Hindlimb muscle (tissue), 1 donor: ENCODE measurements around the gene CHST3. TPM values are rescaled to one million over a fixed set of nuclear protein-coding genes. Genes with fewer than 3 reads are reported as not detected.
"Not testable (repeated sequence)": the region's sequence is repeated elsewhere in the genome, so short reads cannot be mapped to it uniquely, and the experiment has no call there.

Experiments used
- DNase-seq: peaks from one replicate; pipeline ENCODE4 v3.0.0-alpha.2; 2013
- polyA plus RNA-seq: library from polyadenylated mRNA; unstranded; fragments of 120-200 nt; gene quantifications from one replicate; pipeline ENCODE4 v1.2.1, GENCODE V29; 2013; ENCODE audit not compliant: insufficient read length

CHST3 gene
- polyA plus RNA-seq, 1 donor: 16.2 TPM

- no peak for DNase-seq
Observed at GRCh38 chr10:72011976-72012512, 47.8 kb downstream of the CHST3 start.

GRCh38 chr10:72012796-72013195 is 48.6 kb downstream of the CHST3 start:
- DNase-seq: no peak

GRCh38 chr10:72013202-72013945 is 49.2 kb downstream of the CHST3 start:
- no peak for DNase-seq

- DNase-seq: no peak
Observed at GRCh38 chr10:72014197-72014596, 50.0 kb downstream of the CHST3 start.

- DNase-seq: no peak
Observed at GRCh38 chr10:72014785-72015480, 50.7 kb downstream of the CHST3 start.

- no peak for DNase-seq
Observed at GRCh38 chr10:72015841-72016240, 51.6 kb downstream of the CHST3 start.

- no peak for DNase-seq
Observed at GRCh38 chr10:72016608-72017300, 52.6 kb downstream of the CHST3 start.

- DNase-seq: no peak
Observed at GRCh38 chr10:72019085-72019876, 55.1 kb downstream of the CHST3 start.

- DNase-seq: no peak
Observed at GRCh38 chr10:72020914-72021809, 57.0 kb downstream of the CHST3 start.

- DNase-seq: no peak
Observed at GRCh38 chr10:72022228-72022627, 58.0 kb downstream of the CHST3 start.

GRCh38 chr10:72024596-72024995 is 60.4 kb downstream of the CHST3 start:
- DNase-seq: no peak

- DNase-seq: no peak
Observed at GRCh38 chr10:72025400-72025799, 61.2 kb downstream of the CHST3 start.

GRCh38 chr10:72025832-72026231 is 61.6 kb downstream of the CHST3 start:
- DNase-seq: no peak

GRCh38 chr10:72026278-72027111 is 62.3 kb downstream of the CHST3 start:
- no peak for DNase-seq

GRCh38 chr10:72027498-72027897 is 63.3 kb downstream of the CHST3 start:
- no peak for DNase-seq

GRCh38 chr10:72029414-72029813 is 65.2 kb downstream of the CHST3 start:
- DNase-seq: no peak

- no peak for DNase-seq
Observed at GRCh38 chr10:72030762-72031543, 66.8 kb downstream of the CHST3 start.

- DNase-seq: no peak
Observed at GRCh38 chr10:72031706-72032105, 67.5 kb downstream of the CHST3 start.

- DNase-seq: not testable (repeated sequence)
Observed at GRCh38 chr10:72032409-72033162, 68.4 kb downstream of the CHST3 start.
